ENCODE results near the gene TOE1.

DNA sequence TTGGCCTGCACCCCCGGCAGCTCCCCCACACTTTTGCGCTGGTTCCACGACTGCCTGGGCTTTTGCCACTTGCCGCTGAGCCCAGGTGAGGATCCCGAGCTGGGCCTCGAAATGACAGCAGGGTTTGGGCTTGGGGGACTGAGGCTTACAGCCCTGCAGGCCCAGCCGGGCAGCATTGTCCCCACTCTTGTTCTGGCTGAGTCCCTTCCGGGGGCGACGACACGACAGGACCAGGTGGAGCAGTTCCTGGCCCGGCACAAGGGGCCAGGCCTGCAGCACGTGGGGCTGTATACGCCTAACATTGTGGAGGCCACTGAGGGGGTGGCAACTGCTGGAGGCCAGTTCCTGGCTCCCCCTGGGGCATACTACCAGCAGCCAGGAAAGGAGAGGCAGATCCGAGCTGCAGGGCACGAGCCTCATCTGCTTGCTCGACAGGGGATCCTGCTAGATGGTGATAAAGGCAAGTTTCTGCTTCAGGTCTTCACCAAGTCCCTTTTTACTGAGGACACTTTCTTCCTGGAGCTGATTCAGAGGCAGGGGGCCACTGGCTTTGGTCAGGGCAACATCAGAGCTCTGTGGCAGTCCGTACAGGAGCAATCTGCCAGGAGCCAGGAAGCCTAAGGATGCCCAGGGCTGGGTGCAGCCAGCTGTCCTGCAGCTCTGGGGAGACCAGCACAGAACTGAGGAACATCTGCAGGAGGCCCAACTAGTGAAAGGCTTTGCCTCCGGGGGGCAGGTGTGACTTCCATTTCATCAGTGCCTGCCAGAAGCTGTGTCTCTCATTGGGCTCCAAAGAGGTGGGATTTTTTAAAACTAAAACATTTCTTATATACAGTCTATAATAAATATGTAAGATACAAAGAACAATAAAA is 12.1 kb upstream of the TOE1 start:
- TF ChIP-seq, protein P1, sequence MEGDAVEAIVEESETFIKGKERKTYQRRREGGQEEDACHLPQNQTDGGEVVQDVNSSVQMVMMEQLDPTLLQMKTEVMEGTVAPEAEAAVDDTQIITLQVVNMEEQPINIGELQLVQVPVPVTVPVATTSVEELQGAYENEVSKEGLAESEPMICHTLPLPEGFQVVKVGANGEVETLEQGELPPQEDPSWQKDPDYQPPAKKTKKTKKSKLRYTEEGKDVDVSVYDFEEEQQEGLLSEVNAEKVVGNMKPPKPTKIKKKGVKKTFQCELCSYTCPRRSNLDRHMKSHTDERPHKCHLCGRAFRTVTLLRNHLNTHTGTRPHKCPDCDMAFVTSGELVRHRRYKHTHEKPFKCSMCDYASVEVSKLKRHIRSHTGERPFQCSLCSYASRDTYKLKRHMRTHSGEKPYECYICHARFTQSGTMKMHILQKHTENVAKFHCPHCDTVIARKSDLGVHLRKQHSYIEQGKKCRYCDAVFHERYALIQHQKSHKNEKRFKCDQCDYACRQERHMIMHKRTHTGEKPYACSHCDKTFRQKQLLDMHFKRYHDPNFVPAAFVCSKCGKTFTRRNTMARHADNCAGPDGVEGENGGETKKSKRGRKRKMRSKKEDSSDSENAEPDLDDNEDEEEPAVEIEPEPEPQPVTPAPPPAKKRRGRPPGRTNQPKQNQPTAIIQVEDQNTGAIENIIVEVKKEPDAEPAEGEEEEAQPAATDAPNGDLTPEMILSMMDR (IDR thresholded peaks at IDR 0.05) = no peak
- no peak for TF ChIP-seq POLR2A (IDR thresholded peaks at IDR 0.05)

All from adrenal gland (tissue), 5 donors.